ENCODE measurements around the gene TRAPPC12. TPM values are rescaled to one million over a fixed set of nuclear protein-coding genes. Genes with fewer than 3 reads are reported as not detected.
"Not testable (repeated sequence)": the region's sequence is repeated elsewhere in the genome, so short reads cannot be mapped to it uniquely, and the experiment has no call there.

TRAPPC12 gene
- total RNA-seq, 1 donor from 2014 or later = 101 TPM

GRCh38 chr2:3447186-3447585 lies 67.7 kb downstream of the TRAPPC12 start:
- H3K36me3 Mint-ChIP-seq (ENCODE audit: low read depth) = peaks cover 11% of the 10 kb centered on the region
- H3K9me3 Mint-ChIP-seq; H3K27me3 Mint-ChIP-seq (ENCODE audit: insufficient read depth); H3K4me1 Mint-ChIP-seq (ENCODE audit: low read depth); H3K4me3 Mint-ChIP-seq; intact Hi-C loops (cut with micrococcal nuclease); H3K27ac Mint-ChIP-seq; DNase-seq (ENCODE audit: low spot score): not testable (repeated sequence)

GRCh38 chr2:3447789-3448317 lies 68.4 kb downstream of the TRAPPC12 start:
- DNase-seq (ENCODE audit: low spot score) = no peak
- Mint-ChIP-seq H3K9me3 (no peaks in the 10 kb centered on the region), H3K4me1 (ENCODE audit: low read depth) (no peaks in the 10 kb centered on the region), H3K4me3 (no peak overlapping the region), H3K27me3 (ENCODE audit: insufficient read depth) (no peaks in the 10 kb centered on the region), H3K27ac (no peak overlapping the region), H3K36me3 (ENCODE audit: low read depth) (peaks cover 15% of the 10 kb centered on the region)
- intact Hi-C loops (cut with micrococcal nuclease) = no loop called here

GRCh38 chr2:3448441-3448911 lies 69.0 kb downstream of the TRAPPC12 start:
- peaks cover 15% of the 10 kb centered on the region for H3K36me3 Mint-ChIP-seq (ENCODE audit: low read depth)

GRCh38 chr2:3449086-3449485 lies 69.6 kb downstream of the TRAPPC12 start:
- no peaks in the 10 kb centered on the region for H3K4me1 Mint-ChIP-seq (ENCODE audit: low read depth)
- intact Hi-C loops (cut with micrococcal nuclease) = no loop called here
- peaks cover 15% of the 10 kb centered on the region for H3K36me3 Mint-ChIP-seq (ENCODE audit: low read depth)
- no peak for DNase-seq (ENCODE audit: low spot score)
- no peak overlapping the region for H3K27ac Mint-ChIP-seq
- no peaks in the 10 kb centered on the region for H3K9me3 Mint-ChIP-seq
- no peak overlapping the region for H3K4me3 Mint-ChIP-seq
- no peaks in the 10 kb centered on the region for H3K27me3 Mint-ChIP-seq (ENCODE audit: insufficient read depth)

More at GRCh38 chr2:3448441-3448911, 69.0 kb downstream of the TRAPPC12 start:
- H3K4me1 Mint-ChIP-seq (ENCODE audit: low read depth); H3K27ac Mint-ChIP-seq; intact Hi-C loops (cut with micrococcal nuclease); H3K4me3 Mint-ChIP-seq; H3K9me3 Mint-ChIP-seq; DNase-seq (ENCODE audit: low spot score); H3K27me3 Mint-ChIP-seq (ENCODE audit: insufficient read depth): not testable (repeated sequence)

DNA sequence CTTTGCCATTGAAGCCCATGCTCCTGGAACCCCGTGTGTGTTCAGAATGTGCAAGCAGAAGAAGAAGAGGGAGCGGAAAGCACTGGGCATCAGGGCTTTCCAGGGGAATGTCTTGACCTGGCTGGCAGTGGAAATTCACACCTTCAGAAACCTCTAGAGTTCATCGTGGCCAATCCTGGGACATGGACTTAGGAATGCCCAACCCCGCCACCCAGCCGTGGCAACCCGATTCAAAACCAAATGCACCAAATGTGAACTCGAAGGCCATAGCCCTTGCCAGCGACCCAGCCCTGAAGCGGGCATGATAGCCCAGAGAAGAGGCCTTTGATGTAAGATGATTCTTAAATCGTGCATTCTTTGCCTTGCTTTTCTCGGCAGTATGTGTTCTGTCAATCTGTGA lies 70.4 kb downstream of the TRAPPC12 start:
- Mint-ChIP-seq H3K27ac (no peak overlapping the region), H3K4me3 (no peak overlapping the region), H3K9me3 (no peaks in the 10 kb centered on the region), H3K36me3 (ENCODE audit: low read depth) (peaks cover 15% of the 10 kb centered on the region), H3K27me3 (ENCODE audit: insufficient read depth) (no peaks in the 10 kb centered on the region), H3K4me1 (ENCODE audit: low read depth) (no peaks in the 10 kb centered on the region)
- intact Hi-C loops (cut with micrococcal nuclease) = no loop called here
- DNase-seq (ENCODE audit: low spot score) = no peak

DNA sequence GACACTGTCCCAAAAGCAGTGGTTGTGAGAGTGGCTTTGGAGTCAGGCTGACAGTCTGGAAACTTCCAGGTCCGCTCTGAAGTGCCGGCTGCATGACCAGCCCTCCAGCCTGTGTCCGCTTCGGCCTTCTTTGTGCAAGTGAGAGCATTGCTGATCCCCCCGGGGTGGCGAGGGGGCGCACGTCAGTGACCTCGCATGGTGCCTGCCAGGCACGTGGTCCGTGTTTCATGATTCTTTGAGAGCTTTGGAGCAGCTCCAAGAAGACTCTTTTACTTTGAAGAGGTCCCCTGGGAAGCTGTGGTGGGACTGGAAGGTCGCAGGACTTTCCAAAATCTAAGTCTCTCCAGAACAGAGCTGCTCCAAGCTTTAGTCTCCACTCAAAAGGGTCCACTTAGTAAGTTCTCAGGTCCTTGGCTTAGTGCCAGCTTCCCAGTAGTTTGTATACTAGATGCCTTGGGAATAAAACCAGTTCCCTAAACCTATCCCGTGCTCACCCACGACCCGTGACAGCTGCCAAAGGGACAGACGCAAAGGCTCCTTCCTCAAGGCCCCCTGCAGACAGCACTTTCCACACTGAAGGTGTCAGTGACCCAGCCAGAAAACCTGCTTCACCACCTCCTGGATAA lies 71.0 kb downstream of the TRAPPC12 start:
- Mint-ChIP-seq H3K4me3 (no peak overlapping the region), H3K27me3 (ENCODE audit: insufficient read depth) (no peaks in the 10 kb centered on the region), H3K9me3 (no peaks in the 10 kb centered on the region), H3K4me1 (ENCODE audit: low read depth) (no peaks in the 10 kb centered on the region), H3K36me3 (ENCODE audit: low read depth) (peaks cover 13% of the 10 kb centered on the region), H3K27ac (no peak overlapping the region)
- no peak for DNase-seq (ENCODE audit: low spot score)
- intact Hi-C loops (cut with micrococcal nuclease) = no loop called here

DNA sequence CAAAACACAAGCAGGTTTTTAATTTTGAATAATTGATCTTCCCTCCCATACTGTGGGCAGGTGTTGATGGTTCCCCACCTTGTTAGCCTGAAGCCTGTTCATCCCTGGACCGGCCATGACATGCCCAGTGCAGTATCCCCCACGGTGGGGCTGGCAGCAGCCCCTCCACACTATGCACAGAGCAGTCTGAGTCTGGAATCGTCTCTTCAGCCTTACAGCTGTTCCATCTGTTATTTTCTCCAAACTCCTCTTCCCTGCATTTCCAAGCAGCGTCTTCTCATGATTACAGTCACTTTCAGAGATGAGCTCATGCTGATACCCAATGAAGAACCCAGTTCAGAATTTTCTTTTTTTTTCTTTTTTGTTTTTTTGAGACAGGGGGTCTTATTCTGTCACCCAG lies 71.7 kb downstream of the TRAPPC12 start:
- H3K27me3 Mint-ChIP-seq (ENCODE audit: insufficient read depth) = no peaks in the 10 kb centered on the region
- H3K9me3 Mint-ChIP-seq = no peaks in the 10 kb centered on the region
- H3K36me3 Mint-ChIP-seq (ENCODE audit: low read depth) = peaks cover 17% of the 10 kb centered on the region
- no peak overlapping the region for H3K27ac Mint-ChIP-seq
- H3K4me1 Mint-ChIP-seq (ENCODE audit: low read depth) = no peaks in the 10 kb centered on the region
- H3K4me3 Mint-ChIP-seq = no peak overlapping the region
- DNase-seq (ENCODE audit: low spot score) = no peak
- intact Hi-C loops (cut with micrococcal nuclease) = no loop called here

- Mint-ChIP-seq H3K4me1 (ENCODE audit: low read depth) (no peaks in the 10 kb centered on the region), H3K27ac (no peak overlapping the region), H3K9me3 (no peaks in the 10 kb centered on the region), H3K4me3 (no peak overlapping the region), H3K27me3 (ENCODE audit: insufficient read depth) (no peaks in the 10 kb centered on the region), H3K36me3 (ENCODE audit: low read depth) (peaks cover 21% of the 10 kb centered on the region)
- DNase-seq (ENCODE audit: low spot score) = no peak
- intact Hi-C loops (cut with micrococcal nuclease) = no loop called here
Measured at GRCh38 chr2:3451926-3452671, 72.6 kb downstream of the TRAPPC12 start.

GRCh38 chr2:3453190-3453999 lies 73.9 kb downstream of the TRAPPC12 start:
- Mint-ChIP-seq H3K9me3 (no peaks in the 10 kb centered on the region), H3K4me3 (no peak overlapping the region), H3K36me3 (ENCODE audit: low read depth) (peaks cover 19% of the 10 kb centered on the region), H3K27me3 (ENCODE audit: insufficient read depth) (no peaks in the 10 kb centered on the region), H3K27ac (no peak overlapping the region), H3K4me1 (ENCODE audit: low read depth) (no peaks in the 10 kb centered on the region)
- intact Hi-C loops (cut with micrococcal nuclease) = no loop called here
- no peak for DNase-seq (ENCODE audit: low spot score)

DNA sequence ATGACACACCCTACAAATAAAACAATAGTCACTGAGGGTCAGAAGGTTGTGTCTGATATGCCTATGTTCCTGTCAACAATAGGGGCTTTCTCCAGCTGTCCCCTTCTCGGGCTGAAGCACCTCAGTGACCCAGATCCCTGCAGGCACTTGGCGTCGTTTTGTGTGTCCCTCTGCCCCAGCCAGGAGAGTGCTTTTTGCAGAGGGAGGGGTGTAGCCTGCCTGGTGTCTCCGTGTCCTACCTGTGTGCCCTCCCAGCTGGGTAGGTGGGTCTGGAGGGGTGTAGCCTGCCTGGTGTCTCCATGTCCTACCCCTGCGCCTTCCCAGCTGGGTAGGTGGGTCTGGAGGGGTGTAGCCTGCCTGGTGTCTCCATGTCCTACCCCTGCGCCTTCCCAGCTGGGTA lies 74.5 kb downstream of the TRAPPC12 start:
- H3K4me1 Mint-ChIP-seq (ENCODE audit: low read depth); H3K4me3 Mint-ChIP-seq; DNase-seq (ENCODE audit: low spot score); H3K27me3 Mint-ChIP-seq (ENCODE audit: insufficient read depth); intact Hi-C loops (cut with micrococcal nuclease); H3K27ac Mint-ChIP-seq; H3K9me3 Mint-ChIP-seq: not testable (repeated sequence)
- H3K36me3 Mint-ChIP-seq (ENCODE audit: low read depth) = peaks cover 23% of the 10 kb centered on the region

DNA sequence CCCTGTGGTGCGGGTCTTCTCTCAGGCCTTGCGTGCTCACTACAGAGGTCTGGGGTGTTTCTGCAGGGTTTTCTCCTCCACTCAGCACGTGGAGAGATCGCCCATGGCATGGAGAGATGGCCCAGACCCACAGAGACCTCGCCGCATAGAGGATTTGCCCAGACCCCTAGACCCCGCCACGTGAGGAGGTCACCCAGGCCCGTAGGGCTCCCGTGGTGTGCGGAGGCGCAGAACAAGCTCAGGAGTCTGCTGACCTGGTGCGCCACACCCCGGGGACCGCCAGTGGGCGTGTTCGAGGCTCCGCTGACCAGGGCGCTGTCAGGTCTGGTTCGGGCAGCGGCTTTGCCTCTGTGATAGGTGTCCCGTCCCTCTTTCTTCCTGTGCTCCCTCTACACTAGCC lies 75.3 kb downstream of the TRAPPC12 start:
- Mint-ChIP-seq H3K27ac (no peak overlapping the region), H3K4me1 (ENCODE audit: low read depth) (no peaks in the 10 kb centered on the region), H3K9me3 (no peaks in the 10 kb centered on the region), H3K36me3 (ENCODE audit: low read depth) (peaks cover 20% of the 10 kb centered on the region), H3K27me3 (ENCODE audit: insufficient read depth) (no peaks in the 10 kb centered on the region), H3K4me3 (no peak overlapping the region)
- no peak for DNase-seq (ENCODE audit: low spot score)
- intact Hi-C loops (cut with micrococcal nuclease) = no loop called here

GRCh38 chr2:3456125-3456524 lies 76.6 kb downstream of the TRAPPC12 start:
- no peak for DNase-seq (ENCODE audit: low spot score)
- H3K4me3 Mint-ChIP-seq = no peak overlapping the region
- H3K4me1 Mint-ChIP-seq (ENCODE audit: low read depth) = no peaks in the 10 kb centered on the region
- peaks cover 20% of the 10 kb centered on the region for H3K36me3 Mint-ChIP-seq (ENCODE audit: low read depth)
- H3K9me3 Mint-ChIP-seq = no peaks in the 10 kb centered on the region
- no peaks in the 10 kb centered on the region for H3K27me3 Mint-ChIP-seq (ENCODE audit: insufficient read depth)
- intact Hi-C loops (cut with micrococcal nuclease) = no loop called here
- H3K27ac Mint-ChIP-seq = no peak overlapping the region

Data from activated T-helper 1 cell treated with anti-CD3 and anti-CD28 coated beads, Interleukin-12 subunit alpha, Interleukin-12 subunit beta, Interleukin-2, Interleukin-4 antibody, amounts not matched to agents 30 ng/mL and 10 ng/mL and 1 ng/mL, durations not matched to agents 14 hours and 24 hours and 36 hours (primary cell).